Sciatic nerve (tissue), 2 donors: ENCODE results near the gene ABITRAM. TPM values are rescaled to one million over a fixed set of nuclear protein-coding genes. Genes with fewer than 3 reads are reported as not detected.

ENCODE experiments used
- ATAC-seq: fragments of 200-7000 bp; cut with Tn5 transposase; one replicate; pipeline ENCODE4 v1.9.1; 2020; ENCODE audit warnings: mild to moderate bottlenecking, moderate library complexity
- DNase-seq: peaks from one replicate; pipeline ENCODE4 v3.0.0-alpha.2; 2020; ENCODE audit warnings: low spot score
- intact Hi-C: fragments of 100-400 bp; cut with DNase I; formaldehyde crosslinking; loops from one replicate; pipeline ENCODE4 v1.14.2; 2022
- total RNA-seq: library from RNA; stranded (reverse); fragmentation: NEBNext Ultra II Directional; extraction: Animal tissue kit (Norgen Biotek cat#: 25700); gene quantifications from one replicate; pipeline ENCODE4 v1.2.1, GENCODE V29; 2021
- donor health status: DM: no; HTN: no; CAD: no.
- donor health status: DM: no; HTN: no; CAD: no.

Gene ABITRAM
- total RNA-seq, 1 donor from 2014 or later: 11.2 TPM

DNA sequence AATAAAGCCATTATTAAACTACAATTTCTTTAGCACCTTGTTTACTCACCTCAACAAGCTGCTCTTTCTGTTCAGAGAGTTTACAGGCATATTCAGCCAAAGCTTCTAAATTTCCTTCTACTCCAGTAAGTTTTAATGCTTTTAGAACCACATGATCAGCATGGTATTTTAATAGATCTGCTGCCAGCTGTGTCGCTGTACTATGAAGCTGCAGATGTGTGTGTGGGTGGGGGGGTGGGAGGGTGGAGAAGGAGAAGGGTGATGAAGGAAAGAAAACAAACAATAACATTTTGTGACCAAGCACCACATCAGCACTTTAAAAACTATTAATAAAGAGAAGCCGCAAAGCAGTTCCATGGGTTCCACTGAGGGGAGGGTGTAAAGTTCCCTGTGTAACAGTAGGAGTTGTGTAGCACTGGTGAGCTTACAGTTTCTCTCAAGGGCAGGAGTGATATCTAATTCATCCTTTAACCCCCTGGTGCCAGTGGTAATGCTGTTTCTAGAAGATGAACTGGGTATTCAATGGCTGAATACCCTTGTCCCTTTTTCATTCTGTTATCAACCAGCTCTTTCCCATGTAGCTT lies 38.5 kb downstream of the ABITRAM start:
- no peak for DNase-seq
- intact Hi-C loops: no loop called here
- ATAC-seq: peak; percentile 72

GRCh38 chr9:108973895-108974294 lies 39.7 kb downstream of the ABITRAM start:
- intact Hi-C loops: no loop called here
- peak; percentile 72 for ATAC-seq
- no peak for DNase-seq

GRCh38 chr9:108978205-108978604 lies 44.0 kb downstream of the ABITRAM start:
- intact Hi-C loops: no loop called here
- ATAC-seq (peak; percentile 26), DNase-seq (no peak)

DNA sequence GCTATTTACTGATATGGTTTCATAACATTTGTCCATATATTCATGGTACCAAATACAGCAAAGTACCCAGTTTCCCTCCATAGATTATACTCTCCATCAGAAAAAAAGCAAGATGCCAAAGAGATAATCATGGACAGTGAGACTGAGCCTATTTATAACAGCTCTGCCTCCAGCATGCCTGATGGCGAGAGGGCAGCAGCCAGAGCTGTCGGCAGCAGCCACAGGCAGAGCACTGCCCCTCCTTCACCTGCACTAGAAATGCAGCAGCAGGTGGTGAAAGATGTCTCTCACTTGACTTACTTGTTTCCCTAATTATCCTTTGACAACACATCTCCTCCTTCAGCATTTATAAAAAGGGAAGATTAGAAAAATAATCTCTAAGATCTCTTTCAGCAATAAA lies 46.7 kb downstream of the ABITRAM start:
- DNase-seq (no peak), ATAC-seq (no peak)
- intact Hi-C loops: no loop called here

DNA sequence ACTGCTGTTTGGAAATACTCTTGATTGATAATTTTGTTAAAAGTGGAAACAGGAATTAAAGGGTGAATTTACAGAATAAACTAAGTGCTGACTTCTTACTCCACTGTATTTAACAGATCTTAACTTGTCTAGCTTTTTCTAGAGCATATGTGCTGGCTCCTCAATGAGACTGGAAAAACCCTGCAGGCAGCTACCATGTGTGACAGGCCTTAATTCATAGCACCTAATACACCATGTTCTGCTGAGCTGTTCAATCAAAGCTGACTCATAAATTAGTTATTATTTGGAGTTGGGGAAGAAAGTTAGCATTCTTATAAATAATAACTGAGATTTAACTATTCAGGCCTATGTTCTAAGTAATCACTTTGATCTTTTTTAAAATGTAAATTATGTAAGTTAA lies 49.7 kb downstream of the ABITRAM start:
- intact Hi-C loops: no loop called here
- no peak for DNase-seq
- no peak for ATAC-seq

Other genes starting within 250 kb of the ABITRAM start
- 0.13 TPM for gene ACTL7B, start 78.4 kb upstream of the ABITRAM start, total RNA-seq
- gene ACTL7A, start 72.1 kb upstream of the ABITRAM start, total RNA-seq: not detected
- 21.8 TPM for gene ELP1, start 276 bp upstream of the ABITRAM start, total RNA-seq
- gene CTNNAL1, start 79.1 kb downstream of the ABITRAM start, total RNA-seq: 177 TPM
- 92.6 TPM for gene TMEM245, start 185.5 kb downstream of the ABITRAM start, total RNA-seq
- gene FRRS1L, start 232.8 kb downstream of the ABITRAM start, total RNA-seq: 12.8 TPM